Hepatocyte (in vitro differentiated cells): Measurements from ENCODE around the gene ASMT.

Experiments used
- EZH2 ChIP-seq: fragments of 200-600 bp; sonication (generic); IDR thresholded peaks from 2 replicates; pipeline ENCODE4 v1.6.1; 2016; ENCODE audit warnings: antibody characterized with exemption, mild to moderate bottlenecking, borderline replicate concordance
- EZH2phosphoT487 ChIP-seq: fragments of 200-600 bp; sonication (generic); IDR thresholded peaks from one replicate; pipeline ENCODE4 v1.6.1; 2018; ENCODE audit warnings: antibody characterized with exemption, mild to moderate bottlenecking, low read depth, moderate library complexity; ENCODE audit not compliant: unreplicated experiment, severe bottlenecking
- TF ChIP-seq, protein P1 (sequence below): fragments of 200-600 bp; sonication (generic); IDR thresholded peaks from 2 replicates; pipeline ENCODE4 v1.5.1; 2016; ENCODE audit warnings: antibody characterized with exemption, mild to moderate bottlenecking; ENCODE audit not compliant: poor library complexity

DNA sequence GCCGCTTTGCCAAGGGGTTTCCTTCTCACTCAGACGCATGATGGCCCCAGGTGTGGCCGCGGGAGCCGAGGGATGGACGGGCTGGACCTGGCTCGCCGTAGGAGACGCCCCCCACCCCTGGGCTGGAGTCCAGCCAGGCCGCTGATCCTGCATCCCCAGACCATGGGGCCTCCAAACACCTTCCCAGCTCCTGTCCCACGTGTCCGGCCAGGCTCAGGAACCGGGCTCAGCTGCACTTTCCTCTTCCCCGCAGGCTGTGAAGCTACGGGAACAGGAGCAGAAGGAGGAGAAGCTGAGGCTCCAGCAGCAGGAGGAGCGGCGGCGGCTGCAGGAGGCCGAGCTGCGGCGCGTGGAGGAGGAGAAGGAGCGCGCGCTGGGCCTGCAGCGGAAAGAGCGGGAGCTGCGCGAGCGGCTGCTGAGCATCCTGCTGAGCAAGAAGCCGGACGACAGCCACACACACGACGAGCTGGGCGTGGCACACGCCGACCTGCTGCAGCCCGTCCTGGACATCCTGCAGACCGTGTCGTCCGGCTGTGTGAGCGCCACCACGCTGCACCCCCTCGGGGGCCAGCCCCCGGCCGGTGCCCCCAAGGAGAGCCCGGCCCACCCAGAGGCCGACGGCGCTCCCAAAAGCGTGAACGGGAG is 14.3 kb upstream of the ASMT start:
- TF ChIP-seq, protein P1, sequence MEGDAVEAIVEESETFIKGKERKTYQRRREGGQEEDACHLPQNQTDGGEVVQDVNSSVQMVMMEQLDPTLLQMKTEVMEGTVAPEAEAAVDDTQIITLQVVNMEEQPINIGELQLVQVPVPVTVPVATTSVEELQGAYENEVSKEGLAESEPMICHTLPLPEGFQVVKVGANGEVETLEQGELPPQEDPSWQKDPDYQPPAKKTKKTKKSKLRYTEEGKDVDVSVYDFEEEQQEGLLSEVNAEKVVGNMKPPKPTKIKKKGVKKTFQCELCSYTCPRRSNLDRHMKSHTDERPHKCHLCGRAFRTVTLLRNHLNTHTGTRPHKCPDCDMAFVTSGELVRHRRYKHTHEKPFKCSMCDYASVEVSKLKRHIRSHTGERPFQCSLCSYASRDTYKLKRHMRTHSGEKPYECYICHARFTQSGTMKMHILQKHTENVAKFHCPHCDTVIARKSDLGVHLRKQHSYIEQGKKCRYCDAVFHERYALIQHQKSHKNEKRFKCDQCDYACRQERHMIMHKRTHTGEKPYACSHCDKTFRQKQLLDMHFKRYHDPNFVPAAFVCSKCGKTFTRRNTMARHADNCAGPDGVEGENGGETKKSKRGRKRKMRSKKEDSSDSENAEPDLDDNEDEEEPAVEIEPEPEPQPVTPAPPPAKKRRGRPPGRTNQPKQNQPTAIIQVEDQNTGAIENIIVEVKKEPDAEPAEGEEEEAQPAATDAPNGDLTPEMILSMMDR = no peak
- TF ChIP-seq EZH2 (no peak), EZH2phosphoT487 (no peak)
